H1 (cell line): ENCODE data around the gene CCDC92B. TPM values are rescaled to one million over a fixed set of nuclear protein-coding genes. Genes with fewer than 3 reads are reported as not detected.

Experiments used
- E2F6 ChIP-seq: IDR thresholded peaks from 2 replicates; pipeline ENCODE4 v1.6.1; 2012; ENCODE audit warnings: inconsistent platforms
- RFX5 ChIP-seq: IDR thresholded peaks from 2 replicates; pipeline ENCODE4 v1.6.1; 2011; ENCODE audit warnings: low read depth, low read length, improper control_type of control experiment, borderline replicate concordance
- TBP ChIP-seq: IDR thresholded peaks from 2 replicates; pipeline ENCODE4 v1.6.1; 2011; ENCODE audit warnings: low read depth, low read length, improper control_type of control experiment
- USF2 ChIP-seq: IDR thresholded peaks from 2 replicates; pipeline ENCODE4 v1.6.1; 2011; ENCODE audit warnings: low read length, improper control_type of control experiment
- polyA plus RNA-seq, 7 experiments: library from polyadenylated mRNA; depleted of rRNA in 3 of 7; stranded (reverse) in 5 of 7; unstranded in 2 of 7; fragments of >200 nt in 5 of 7; fragments of 200-250 nt in 2 of 7; gene quantifications; 1 replicate in 5 of 7; 2 replicates in 1 of 7; 4 replicates in 1 of 7; pipeline versions ENCODE4 v1.2.1 to v1.2.3, GENCODE V29; 2011 to 2013; ENCODE audit warnings: missing spikeins in 2 of 7, mixed read lengths in 2 of 7
- total RNA-seq: library from RNA; stranded (reverse); fragmentation: NEBNext Ultra II Directional; extraction: Animal tissue kit (Norgen Biotek cat#: 25700); gene quantifications from 2 replicates; pipeline ENCODE4 v1.2.1, GENCODE V29; 2021

Gene CCDC92B
- total and polyA plus RNA-seq, 2 of the 8 experiments (the other 6 are each of a cell fraction or from before 2014, with no cell fraction given), result 5.5 to 12.1 TPM

- no peak for TF ChIP-seq TBP
- TF ChIP-seq USF2, result no peak
- TF ChIP-seq E2F6, result no peak
- TF ChIP-seq RFX5, result no peak
Observed at GRCh38 chr17:2701161-2701995, 48.1 kb downstream of the CCDC92B start (continued).
